Measurements from ENCODE around the gene AP1G2.
A peak's percentile ranks its signal among the peaks of the same experiment; 100 is the strongest.

AP1G2 gene

DNA sequence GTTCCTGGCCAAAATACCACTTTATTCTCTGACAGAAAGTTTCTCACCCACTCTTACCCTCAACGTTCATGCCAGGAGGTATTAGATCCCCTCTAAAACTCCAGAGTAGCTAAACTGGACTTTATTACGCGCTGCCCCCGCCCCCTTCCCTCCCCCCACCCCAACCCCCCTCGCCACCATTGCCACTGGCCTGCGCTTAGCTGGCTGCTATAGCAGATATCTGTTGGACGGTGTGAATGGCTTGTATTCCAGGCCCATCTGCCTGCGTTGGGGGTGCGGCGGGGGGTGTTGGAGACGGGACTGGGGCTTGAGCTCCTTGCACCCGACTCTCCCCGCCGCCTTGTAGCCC is 12.1 kb downstream of the AP1G2 start:
- in situ Hi-C loops (cut with HindIII; ENCODE audit: low pct_unique_long_range_greater_than_20kb, low sequenced_read_pairs) = no loop called here
- no peak for TF ChIP-seq JUND (IDR thresholded peaks at IDR 0.05; ENCODE audit: low read depth)
- no peak for DNase-seq (ENCODE audit: low read depth in 1 of 2, low spot score in 1 of 2)

DNA sequence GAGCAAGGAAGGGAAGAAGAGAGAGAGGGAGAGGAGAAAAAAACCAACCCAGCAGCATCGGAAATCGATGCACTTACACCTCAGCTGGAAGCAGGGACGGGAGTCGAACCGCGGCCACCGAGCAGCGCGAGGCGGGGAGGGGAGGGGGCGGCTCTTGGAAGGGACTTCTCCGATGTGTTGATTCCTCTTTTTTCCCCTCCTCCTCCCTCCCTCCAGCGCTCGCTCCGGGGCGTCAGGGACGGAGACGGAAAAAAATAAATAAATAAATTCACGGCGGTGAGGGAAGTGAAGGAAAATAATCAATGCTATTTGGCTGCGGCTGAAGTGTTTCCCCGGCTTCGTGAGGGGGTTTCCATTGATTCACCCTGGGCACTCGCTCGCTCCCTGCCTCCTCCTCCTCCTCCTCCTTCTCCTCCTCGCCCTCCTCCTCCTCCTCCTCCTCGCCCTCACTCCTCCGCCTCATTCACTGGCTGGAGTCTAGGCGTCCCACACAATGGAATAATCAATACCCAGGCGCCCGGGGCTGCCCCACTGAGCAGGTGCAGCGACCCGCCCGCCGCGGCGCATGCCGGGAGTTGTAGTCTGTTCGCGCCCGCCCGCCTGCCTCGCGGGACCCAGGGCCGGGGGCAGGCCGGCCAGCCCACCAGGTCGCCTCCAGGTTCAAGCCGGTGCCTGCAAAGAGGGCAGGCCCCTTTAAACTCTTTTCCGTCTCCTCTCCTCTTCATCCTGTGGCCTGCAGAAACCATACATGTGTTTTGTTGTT is 16.1 kb downstream of the AP1G2 start, which contains the start of gene ZFHX2:
Gene ZFHX2 (minus strand): TSS at position 500 of the 763 bp plus-strand sequence. CDS start 16,440 bp downstream, outside the sequence.
- no peak for TF ChIP-seq JUND (IDR thresholded peaks at IDR 0.05; ENCODE audit: low read depth)
- in situ Hi-C loops (cut with HindIII; ENCODE audit: low pct_unique_long_range_greater_than_20kb, low sequenced_read_pairs) = no loop called here
- DNase-seq (ENCODE audit: low read depth in 1 of 2, low spot score in 1 of 2) = peak; percentile 82 to 92

DNA sequence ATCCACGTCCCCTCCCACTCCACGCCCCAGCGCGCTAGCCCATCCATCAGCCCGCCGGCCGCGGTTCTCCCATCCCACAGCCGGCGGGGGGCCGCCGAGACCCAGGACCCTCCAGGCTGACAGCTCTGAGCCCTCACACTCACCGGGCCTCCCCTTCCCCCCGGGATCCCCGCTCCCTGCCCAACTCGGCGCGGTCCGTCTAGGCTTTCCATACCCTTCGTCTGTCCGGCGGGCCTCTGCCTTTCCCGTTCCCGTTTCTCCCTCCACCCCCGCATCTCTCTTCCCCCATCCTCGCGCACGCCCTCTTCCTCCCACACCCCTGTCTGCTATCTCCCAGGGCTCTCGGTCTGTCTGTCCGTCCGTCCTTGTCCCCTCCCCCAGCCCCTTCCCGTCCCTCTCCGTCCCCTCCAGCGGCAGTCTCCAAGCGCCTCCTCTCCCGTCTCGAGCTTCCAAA is 16.8 kb downstream of the AP1G2 start:
- no peak for TF ChIP-seq JUND (IDR thresholded peaks at IDR 0.05; ENCODE audit: low read depth)
- DNase-seq (ENCODE audit: low read depth in 1 of 2, low spot score in 1 of 2) = no peak
- in situ Hi-C loops (cut with HindIII; ENCODE audit: low pct_unique_long_range_greater_than_20kb, low sequenced_read_pairs) = no loop called here

DNA sequence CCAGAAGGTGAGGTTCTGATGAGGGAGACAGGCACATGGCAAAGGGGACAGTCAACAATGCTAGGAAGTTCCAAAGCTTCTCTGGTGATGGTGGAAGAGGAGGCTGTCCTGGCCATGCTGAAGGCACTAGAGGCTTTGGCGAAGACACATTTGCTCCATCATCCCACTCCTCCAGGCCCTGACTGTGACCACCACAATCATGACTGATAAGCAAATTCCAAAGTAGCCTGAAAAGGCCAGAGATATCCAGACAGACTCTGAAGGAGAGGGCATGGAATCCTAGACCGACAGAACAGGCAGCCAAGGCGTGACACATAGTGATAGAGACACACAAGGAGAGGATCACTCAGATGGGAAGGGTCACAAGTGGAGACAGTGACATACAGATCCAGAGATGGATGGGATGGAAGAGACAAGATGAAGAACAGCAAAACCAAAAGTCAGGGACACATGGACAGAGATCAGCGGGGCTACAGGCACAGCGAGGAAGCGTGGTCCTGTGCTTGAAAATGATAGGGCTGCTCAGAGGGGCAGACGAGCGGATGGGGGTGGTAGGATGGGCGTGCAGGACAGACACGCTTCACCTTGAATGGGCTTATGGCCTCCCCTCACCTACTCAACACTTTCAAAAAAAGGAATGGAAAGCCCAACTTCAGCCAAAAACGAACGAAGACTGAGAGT is 17.3 kb downstream of the AP1G2 start:
- in situ Hi-C loops (cut with HindIII; ENCODE audit: low pct_unique_long_range_greater_than_20kb, low sequenced_read_pairs) = no loop called here
- DNase-seq (ENCODE audit: low read depth in 1 of 2, low spot score in 1 of 2) = no peak
- no peak for TF ChIP-seq JUND (IDR thresholded peaks at IDR 0.05; ENCODE audit: low read depth)

DNA sequence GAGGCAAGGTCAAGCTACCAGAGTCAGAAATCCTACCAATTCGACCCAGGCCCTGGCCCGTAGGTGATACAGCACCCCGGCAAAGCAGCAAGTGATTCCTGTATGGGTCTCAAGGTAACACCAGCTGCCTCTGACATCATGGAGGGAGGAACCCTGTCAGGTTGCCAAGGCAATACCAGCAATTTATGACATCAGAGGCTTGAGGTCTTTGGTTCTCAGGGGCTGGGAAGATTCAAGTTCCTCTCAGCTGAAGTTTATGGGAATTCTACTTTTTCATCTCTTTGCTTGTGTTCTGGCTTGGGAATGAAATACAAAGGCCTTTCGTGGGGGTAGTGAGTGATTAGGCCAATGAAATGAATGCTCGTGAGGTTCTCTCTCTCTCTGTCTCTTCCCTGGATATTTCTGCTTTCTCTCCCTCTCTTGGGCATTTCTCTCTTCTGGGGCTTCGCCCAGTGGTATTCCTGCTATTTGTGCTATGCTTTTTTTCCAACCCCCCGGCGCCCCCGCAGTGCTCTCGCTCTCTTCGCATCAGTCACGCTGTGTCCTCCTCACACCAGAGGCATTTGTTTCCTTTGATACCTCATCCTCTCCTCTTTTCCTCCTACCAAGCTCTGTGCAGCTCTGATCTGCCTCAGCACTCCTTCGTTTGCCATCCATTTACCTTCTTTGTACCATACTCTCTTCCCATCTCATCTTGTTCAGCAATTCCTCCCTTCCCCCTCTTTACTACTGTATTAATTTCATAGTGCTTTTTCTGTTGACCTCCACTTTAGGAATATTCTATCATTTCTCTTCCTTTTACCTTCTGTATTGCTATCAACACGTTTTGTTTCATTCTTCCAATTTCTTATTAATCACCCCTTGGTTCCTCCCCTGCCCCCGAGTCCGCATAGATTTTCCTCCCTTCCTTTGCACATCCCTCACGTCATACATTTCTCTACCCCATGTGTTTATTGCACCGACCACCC is 19.0 kb downstream of the AP1G2 start:
- in situ Hi-C loops (cut with HindIII; ENCODE audit: low pct_unique_long_range_greater_than_20kb, low sequenced_read_pairs) = no loop called here
- TF ChIP-seq JUND (IDR thresholded peaks at IDR 0.05; ENCODE audit: low read depth) = no peak

GRCh38 chr14:23547924-23548323 is 19.7 kb downstream of the AP1G2 start:
- DNase-seq (ENCODE audit: low read depth in 1 of 2, low spot score in 1 of 2) = no peak
- in situ Hi-C loops (cut with HindIII; ENCODE audit: low pct_unique_long_range_greater_than_20kb, low sequenced_read_pairs) = no loop called here
- TF ChIP-seq JUND (IDR thresholded peaks at IDR 0.05; ENCODE audit: low read depth) = no peak

More for the DNA sequence above, 19.0 kb downstream of the AP1G2 start:
- no peak for DNase-seq (ENCODE audit: low read depth in 1 of 2, low spot score in 1 of 2)

GRCh38 chr14:23546450-23547035 is 21.0 kb downstream of the AP1G2 start:
- in situ Hi-C loops (cut with HindIII; ENCODE audit: low pct_unique_long_range_greater_than_20kb, low sequenced_read_pairs) = no loop called here
- DNase-seq (ENCODE audit: low read depth in 1 of 2, low spot score in 1 of 2) = no peak
- no peak for TF ChIP-seq JUND (IDR thresholded peaks at IDR 0.05; ENCODE audit: low read depth)

- no peak for TF ChIP-seq JUND (IDR thresholded peaks at IDR 0.05; ENCODE audit: low read depth)
- in situ Hi-C loops (cut with HindIII; ENCODE audit: low pct_unique_long_range_greater_than_20kb, low sequenced_read_pairs) = no loop called here
- no peak for DNase-seq (ENCODE audit: low read depth in 1 of 2, low spot score in 1 of 2)
Observed at GRCh38 chr14:23545740-23546365, 21.7 kb downstream of the AP1G2 start.

DNA sequence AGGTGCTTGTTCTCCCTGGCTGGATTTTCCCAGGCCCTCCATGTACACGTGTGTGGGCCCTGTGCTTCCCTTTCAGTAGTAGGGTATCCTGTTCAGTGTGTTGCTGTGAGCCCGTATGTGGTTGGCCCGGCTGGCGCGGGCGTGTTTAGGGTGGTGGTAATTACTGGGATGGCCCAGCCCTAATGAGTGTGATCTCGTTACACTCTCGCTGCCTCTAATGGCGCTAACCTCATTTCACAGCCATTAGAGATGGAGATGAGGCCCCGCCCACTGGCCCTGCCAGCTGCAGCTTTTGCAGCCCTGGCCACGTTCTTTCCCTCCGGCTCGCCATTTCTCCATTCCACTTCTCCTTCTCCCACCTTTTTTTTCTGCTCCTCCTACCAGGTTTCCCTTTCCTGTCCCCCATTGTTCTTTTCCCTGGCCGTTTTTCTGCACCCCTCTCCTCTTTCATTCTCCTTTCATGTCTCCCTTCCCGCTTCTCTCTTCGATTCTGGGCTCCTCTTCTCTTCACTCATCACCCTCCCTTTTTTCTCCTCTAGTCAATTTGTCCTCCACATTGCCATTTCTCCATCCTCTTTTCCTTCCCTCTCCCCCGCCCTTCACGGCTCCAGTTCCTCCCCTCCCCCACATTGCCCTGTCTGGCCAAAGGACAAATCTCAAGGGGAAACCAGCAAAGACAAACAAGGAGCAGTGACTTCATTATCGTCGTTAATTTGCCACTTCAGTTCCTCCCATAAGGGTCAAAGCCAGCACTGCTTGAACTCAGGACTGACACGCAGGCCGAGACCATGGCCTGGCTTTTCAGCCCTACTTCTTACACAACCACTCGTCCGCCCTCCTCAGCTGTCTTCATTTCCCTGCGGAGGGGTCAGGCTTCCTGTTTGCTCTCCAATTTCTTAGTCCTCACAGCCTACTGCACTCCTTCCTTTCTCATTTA is 22.8 kb downstream of the AP1G2 start:
- no peak for TF ChIP-seq JUND (IDR thresholded peaks at IDR 0.05; ENCODE audit: low read depth)
- no peak for DNase-seq (ENCODE audit: low read depth in 1 of 2, low spot score in 1 of 2)
- in situ Hi-C loops (cut with HindIII; ENCODE audit: low pct_unique_long_range_greater_than_20kb, low sequenced_read_pairs) = no loop called here

DNA sequence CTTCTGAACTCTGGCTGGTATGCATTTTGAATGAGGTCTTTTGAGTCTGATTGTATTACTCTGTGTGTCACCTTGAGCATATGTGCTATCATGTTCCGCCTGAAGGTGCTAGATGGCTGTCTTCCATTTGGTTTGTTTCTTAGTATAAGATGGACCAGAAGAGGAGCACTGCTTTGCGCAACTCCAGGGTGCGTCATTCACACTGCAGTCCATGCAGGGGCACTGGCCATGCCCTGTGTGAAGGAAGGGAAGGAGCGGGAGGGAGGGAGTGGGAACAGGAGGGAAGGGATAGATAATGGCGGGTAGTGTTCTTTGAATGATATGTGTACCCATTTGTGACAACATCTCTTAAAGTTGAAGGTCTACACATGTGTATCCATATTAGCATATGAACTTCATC is 24.2 kb downstream of the AP1G2 start:
- TF ChIP-seq JUND (IDR thresholded peaks at IDR 0.05; ENCODE audit: low read depth) = no peak
- in situ Hi-C loops (cut with HindIII; ENCODE audit: low pct_unique_long_range_greater_than_20kb, low sequenced_read_pairs) = no loop called here
- DNase-seq (ENCODE audit: low read depth in 1 of 2, low spot score in 1 of 2) = no peak

DNA sequence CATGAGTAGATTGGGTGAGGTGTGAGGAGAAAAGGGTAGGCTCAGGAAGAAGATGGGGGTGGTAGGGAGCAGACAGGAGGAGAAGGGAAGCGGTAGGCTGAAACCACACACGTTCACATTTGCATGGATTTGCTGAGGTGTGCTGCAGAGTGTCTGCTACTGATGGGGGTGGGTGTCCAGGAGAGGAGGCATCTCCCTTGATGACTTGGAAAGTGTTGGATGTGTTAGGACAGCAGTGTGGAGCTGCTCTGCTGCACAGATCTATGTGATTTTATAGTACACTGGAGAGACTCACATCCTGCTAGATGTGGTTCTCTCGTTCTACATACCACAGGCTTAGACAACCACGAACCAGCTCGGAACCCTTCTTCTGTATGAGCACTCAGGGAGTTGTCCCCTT is 25.3 kb downstream of the AP1G2 start:
- DNase-seq (ENCODE audit: low read depth in 1 of 2, low spot score in 1 of 2) = no peak
- in situ Hi-C loops (cut with HindIII; ENCODE audit: low pct_unique_long_range_greater_than_20kb, low sequenced_read_pairs) = no loop called here
- TF ChIP-seq JUND (IDR thresholded peaks at IDR 0.05; ENCODE audit: low read depth) = no peak
